ENCODE data around the gene KCTD20. TPM values are rescaled to one million over a fixed set of nuclear protein-coding genes. Genes with fewer than 3 reads are reported as not detected.

The KCTD20 gene
- total RNA-seq, 4 donors from 2014 or later, result 31.0 to 130 (median 46.4) TPM

- H3K36me3 ChIP-seq, result no peaks in the 10 kb centered on the region
- intact Hi-C loops (cut with DNase I; ENCODE audit: low total_unique reads), result no loop called here
- no peak overlapping the region for H3K27ac ChIP-seq
Observed at GRCh38 chr6:36492621-36493020, 49.8 kb downstream of the KCTD20 start.

GRCh38 chr6:36493319-36493718 is 50.5 kb downstream of the KCTD20 start:
- Histone ChIP-seq H3K9me3 (no peaks in the 10 kb centered on the region), H3K27me3 (no peaks in the 10 kb centered on the region), H3K4me1 (no peaks in the 10 kb centered on the region), H3K36me3 (no peaks in the 10 kb centered on the region), H3K27ac (no peak overlapping the region), H3K4me3 (no peak overlapping the region)
- intact Hi-C loops (cut with DNase I; ENCODE audit: low total_unique reads), result no loop called here
- DNase-seq, result no peak
- TF ChIP-seq POLR2A (IDR thresholded peaks at IDR 0.05), result no peak
- no peak for TF ChIP-seq CTCF (IDR thresholded peaks at IDR 0.05)

More at GRCh38 chr6:36492621-36493020, 49.8 kb downstream of the KCTD20 start:
- no peak for DNase-seq
- no peaks in the 10 kb centered on the region for H3K9me3 ChIP-seq
- H3K4me3 ChIP-seq, result no peak overlapping the region
- H3K4me1 ChIP-seq, result no peaks in the 10 kb centered on the region
- no peaks in the 10 kb centered on the region for H3K27me3 ChIP-seq
- TF ChIP-seq POLR2A (IDR thresholded peaks at IDR 0.05) (no peak), CTCF (IDR thresholded peaks at IDR 0.05) (no peak)

DNA sequence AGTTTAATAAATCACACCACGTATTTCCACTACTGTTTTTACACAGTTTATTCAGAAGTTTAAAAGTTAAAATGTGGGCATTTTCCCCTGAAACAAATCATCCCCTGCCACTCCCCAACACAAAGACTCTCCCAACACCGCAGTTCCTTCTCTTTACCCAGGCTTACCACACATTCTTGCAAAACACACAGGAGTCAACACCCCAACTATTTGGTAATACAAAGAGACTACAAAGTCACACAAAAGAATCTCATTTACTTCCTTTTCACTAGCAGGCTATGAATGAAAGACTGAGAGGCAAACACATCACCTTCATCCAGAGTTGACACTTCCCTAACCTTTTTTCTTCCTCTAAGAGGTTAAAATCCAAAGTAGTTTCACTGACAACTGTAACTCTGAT is 51.1 kb downstream of the KCTD20 start:
- Histone ChIP-seq H3K4me1 (no peaks in the 10 kb centered on the region), H3K4me3 (no peak overlapping the region), H3K36me3 (no peaks in the 10 kb centered on the region), H3K9me3 (no peaks in the 10 kb centered on the region), H3K27me3 (no peaks in the 10 kb centered on the region), H3K27ac (no peak overlapping the region)
- no peak for DNase-seq
- intact Hi-C loops (cut with DNase I; ENCODE audit: low total_unique reads), result no loop called here
- TF ChIP-seq POLR2A (IDR thresholded peaks at IDR 0.05) (no peak), CTCF (IDR thresholded peaks at IDR 0.05) (no peak)

GRCh38 chr6:36495086-36495485 is 52.3 kb downstream of the KCTD20 start:
- no peaks in the 10 kb centered on the region for H3K27me3 ChIP-seq
- intact Hi-C loops (cut with DNase I; ENCODE audit: low total_unique reads), result no loop called here
- H3K36me3 ChIP-seq, result no peaks in the 10 kb centered on the region
- TF ChIP-seq POLR2A (IDR thresholded peaks at IDR 0.05) (no peak), CTCF (IDR thresholded peaks at IDR 0.05) (no peak)
- no peaks in the 10 kb centered on the region for H3K4me1 ChIP-seq
- no peak overlapping the region for H3K4me3 ChIP-seq
- DNase-seq, result no peak
- H3K27ac ChIP-seq, result no peak overlapping the region
- no peaks in the 10 kb centered on the region for H3K9me3 ChIP-seq

GRCh38 chr6:36499918-36500317 is 57.1 kb downstream of the KCTD20 start:
- Histone ChIP-seq H3K4me1 (no peaks in the 10 kb centered on the region), H3K4me3 (no peak overlapping the region), H3K27ac (no peak overlapping the region), H3K36me3 (no peaks in the 10 kb centered on the region), H3K27me3 (no peaks in the 10 kb centered on the region), H3K9me3 (no peaks in the 10 kb centered on the region)
- intact Hi-C loops (cut with DNase I; ENCODE audit: low total_unique reads), result no loop called here
- no peak for DNase-seq
- TF ChIP-seq CTCF (IDR thresholded peaks at IDR 0.05), result no peak
- no peak for TF ChIP-seq POLR2A (IDR thresholded peaks at IDR 0.05)
